NCI-H2081 treated with DMSO at 0.1 percent for 48 hours (cell line): Measurements from ENCODE around the gene MEGF6.

Experiments used
- DNase-seq: peaks from one replicate; lab custom pipeline; 2025; lab: John Stamatoyannopoulos, UW

The MEGF6 gene

DNA sequence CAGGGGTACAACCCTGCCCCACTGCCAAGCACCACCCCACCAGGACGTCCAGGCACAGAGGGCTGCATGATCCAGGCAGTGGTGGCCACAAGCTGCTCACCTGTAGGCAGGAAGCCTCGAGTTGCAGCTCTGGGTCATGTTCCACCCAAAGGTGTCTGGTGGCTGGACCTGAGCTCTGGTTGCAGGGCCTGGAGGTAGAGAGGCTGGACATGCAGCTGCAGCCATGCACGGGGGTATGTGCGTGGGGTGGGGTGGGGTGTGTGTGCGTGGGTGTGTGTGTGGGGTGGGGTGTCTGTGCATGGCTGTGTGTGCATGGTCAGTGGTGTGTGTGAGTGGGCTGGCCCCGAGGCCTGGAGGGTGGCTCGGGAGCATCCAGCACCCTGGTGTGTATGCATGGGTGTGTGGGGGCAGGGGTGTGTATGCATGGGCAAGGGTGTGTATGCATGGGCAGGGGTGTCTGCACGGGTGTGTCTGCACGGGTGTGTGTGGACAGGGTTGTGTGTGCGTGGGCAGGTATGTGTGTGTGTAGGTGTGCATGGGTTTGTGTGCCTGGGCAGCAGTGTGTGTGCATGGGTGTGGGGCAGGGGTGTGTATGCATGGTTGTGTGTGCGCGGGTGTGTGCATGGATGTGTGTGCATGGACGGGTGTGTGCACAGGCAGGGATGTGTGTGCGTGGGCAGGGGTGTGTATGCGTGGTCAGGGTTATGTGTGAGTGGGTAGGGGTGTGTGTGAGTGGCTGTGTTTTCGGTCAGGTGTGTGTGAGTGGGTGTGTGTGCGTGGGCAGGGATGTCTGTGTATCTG lies 141.3 kb downstream of the MEGF6 start:
- DNase-seq = no peak

DNA sequence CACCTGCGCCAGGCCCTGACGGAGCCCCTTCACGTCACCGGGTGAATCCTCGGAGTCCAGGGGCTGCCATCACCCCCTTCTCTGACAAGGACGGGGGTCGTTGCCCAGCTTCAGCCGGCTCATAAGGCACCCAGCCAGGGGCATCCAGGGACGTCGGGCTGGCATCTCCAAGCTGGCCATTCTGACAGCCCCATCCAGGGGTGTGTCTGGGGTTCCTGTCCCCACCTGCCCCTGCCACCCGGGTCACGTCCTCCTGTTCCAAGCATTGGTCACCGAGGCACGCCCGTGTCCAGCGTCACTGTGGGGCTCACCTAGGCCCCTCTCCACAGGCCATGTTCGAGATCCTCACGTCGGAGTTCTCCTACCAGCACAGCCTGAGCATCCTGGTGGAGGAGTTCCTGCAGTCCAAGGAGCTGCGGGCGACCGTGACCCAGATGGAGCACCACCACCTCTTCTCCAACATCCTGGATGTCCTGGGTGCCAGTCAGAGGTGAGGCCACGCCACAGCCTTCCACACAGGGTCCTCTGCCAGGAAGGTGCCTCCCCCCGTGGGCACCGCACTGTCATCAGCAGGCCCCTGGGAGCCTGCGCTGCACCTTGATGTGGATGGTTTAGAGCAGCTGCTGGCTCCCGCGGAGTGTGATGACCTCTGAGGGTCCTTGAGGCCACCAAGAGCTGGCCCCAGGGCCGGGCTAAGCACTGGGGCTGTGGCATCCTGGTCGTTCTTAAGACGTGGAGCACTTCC lies 142.0 kb downstream of the MEGF6 start:
- DNase-seq = no peak

DNA sequence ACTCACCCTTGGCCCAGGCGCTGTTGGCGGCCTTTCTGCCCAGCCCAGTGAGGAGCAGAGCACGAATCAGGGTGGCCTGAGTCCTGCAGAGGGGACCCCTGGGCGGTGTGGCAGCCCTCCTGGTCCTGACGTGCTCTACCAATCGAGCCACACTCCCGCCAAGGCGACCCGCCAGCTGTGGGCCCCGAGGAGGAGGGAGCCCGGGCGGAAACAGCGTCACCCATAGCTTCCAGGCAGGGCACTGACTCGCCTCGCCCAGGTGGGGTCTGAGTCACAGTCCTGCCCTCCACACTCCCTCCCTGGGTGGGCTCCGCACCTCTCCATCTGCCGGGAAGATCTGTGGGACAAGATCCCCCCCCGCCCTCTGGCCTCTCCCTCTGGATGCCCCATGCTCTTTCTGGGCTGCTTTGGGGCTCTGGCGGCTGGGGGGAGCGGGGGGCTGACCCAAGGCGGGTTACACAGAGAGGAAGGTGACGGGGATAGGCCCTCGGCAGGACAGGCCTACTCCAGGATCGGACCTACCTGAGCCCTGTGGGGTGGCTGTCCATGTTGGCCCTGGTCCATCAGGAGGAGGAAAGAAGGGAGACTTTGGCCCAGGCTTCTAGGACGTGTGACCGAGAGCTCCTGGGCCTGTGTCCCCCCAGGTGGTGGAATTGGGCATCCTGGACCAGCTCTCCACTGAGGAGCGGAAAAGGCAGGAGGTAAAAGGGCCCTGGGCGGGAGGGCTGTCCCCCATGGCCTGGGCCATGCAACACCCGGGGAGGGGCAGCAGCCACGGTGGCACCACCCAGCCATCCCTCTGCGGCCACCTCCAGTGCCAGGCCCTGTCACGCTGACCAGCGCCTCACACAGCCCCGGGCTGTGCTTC lies 142.8 kb downstream of the MEGF6 start:
- no peak for DNase-seq

DNA sequence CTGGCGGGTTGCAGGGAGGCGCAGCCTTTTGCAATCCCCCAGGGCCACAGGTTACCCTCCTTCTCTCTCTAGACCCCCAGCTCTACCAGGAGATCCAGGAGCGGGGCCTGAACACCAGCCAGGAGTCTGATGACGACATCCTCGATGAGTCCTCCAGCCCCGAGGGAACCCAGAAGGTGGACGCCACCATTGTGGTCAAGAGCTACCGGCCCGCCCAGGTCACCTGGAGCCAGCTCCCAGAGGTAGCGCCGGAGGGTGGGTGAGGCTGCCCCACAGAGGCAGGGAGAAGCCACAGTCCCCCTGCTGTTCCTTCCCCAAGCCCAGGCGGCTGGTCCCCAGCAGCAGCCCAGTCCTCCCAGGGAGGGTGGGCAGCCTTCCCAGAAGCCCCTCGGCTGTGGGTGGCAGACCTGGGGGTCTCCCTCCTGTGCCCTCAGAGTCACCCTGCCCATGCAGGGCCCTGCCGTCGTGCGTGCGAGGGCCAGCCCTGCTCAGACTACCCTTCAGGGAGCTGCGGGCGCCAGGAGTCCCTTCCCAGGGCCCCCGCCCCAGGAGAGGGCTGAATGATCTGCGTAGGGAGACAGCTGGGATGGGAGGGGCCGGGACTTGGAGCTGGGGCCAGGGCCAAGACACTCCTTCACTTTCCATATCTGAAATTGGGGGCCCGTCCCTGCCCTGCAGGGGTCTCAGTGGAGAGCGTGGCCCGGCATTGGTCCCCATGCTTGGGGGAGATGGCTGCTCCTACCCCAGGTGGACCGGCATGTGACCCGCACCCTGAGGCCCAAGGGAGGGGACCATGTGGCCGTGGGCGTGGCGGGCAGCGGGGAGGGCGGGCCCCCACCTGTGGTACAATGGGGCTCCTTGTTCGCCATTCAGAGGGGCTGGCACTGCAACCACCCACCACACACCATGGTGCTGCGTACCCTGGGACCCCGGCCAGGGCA lies 143.9 kb downstream of the MEGF6 start:
- no peak for DNase-seq

DNA sequence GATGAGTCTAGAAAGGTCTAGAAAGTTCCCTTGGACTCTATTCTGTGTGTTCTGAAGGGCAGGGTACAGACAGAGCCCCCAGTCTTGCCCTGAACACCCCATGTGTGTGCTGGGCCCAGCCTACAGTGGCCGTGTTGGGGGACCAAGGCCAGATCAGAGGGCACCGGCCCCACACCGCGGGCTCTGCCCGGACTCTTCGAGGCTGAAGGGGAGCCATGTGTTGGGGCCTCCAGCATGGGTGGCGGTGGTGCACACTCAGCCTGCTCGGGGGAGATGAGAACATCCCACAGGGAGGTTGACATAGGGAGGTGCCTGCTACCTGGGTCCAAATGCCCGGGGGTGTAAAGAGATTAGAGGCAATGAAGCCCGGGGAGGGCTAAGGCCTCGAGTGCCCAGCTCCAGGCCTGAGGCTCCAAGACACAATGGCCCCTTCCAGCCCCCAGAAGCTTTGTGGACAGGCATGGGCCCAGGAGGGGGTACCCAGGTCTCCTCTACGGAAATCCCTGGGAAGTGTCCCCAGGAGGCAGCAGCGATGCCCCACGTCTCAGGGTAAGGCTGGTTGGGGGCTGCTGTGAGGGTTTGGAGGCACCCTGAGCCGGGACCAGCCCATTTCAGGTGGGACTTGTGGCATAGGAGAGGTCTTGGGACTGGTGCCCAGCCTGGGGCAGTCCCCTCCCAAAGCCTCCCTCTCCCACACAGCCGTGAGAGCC lies 144.8 kb downstream of the MEGF6 start:
- DNase-seq = no peak

DNA sequence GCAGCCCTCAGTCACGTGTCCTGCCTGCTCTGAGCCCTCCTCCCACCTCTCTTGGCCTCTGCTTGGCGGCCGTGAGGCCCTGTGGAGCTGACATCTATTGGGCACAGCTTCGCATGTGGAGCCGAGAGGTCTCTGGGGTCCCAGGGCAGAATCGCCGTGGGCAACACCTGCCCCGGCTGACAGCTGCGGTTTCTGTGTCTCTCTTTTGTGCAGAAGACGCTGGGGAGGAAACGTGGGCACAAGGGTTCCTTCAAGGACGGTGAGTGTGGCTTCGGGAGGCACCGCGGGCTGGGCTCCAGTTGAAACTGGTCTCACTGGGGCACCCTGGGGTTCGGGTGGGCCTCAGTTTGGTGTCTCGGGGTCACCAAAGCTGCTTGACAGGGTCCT lies 145.4 kb downstream of the MEGF6 start:
- DNase-seq = no peak

DNA sequence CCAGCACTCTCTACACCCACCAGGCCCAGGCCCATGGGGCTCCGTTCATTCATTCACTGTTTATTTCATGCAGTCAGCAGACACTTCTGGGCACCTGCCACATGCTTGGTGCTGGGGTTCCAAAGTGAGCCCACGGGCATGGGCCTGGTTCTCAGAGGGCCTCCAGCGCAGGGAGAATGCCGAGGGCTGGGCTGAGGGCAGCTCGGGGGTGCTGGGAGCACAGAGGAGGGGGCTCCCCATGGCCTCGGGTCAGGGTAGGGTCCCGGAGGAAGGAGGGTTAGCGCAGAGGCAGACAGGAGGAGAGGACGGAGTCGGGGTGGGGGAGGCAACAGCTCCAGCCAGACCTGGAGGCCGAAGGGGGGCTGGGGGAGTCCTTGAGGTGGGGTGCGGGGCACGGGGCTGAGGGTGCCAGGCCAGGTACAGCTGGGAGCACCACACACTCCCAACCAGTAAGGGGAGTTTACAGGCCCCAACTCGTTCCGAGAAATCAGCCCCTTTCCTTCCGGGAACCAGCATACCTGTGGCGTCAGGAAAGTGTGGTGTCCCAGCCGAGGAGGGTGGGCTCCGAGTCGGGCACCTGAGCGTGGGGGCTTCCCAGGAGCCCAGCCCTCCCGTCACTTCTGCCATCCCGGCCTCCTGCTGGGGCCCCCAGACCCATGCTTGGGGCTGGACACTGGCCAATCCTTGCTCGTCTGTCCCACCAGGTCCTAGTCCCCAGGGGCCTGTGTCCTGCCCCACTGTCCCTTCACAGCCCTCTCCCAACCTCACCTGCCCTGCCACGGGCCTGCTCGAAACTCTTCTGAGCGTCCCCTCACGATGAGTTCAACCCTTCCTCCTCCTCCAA lies 146.0 kb downstream of the MEGF6 start:
- no peak for DNase-seq

DNA sequence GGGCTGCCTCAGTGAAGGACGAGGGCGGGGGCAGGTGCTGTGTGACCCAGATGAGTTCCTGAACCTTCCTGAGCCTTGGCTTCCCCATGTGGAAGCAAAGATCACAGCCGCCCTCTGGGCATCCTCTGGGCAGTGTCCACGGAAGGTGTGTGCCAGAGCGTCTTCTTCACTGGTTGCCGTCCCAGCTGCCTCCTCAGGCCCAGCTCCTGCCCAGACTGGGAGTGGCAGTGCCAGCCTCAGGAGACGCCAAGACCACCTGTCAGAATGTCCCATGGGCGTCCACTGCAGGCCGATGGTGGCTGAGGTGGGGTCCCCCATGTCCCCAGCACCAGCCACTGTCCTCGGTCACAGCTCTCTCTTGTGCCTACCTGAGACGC lies 146.7 kb downstream of the MEGF6 start:
- DNase-seq = no peak

DNA sequence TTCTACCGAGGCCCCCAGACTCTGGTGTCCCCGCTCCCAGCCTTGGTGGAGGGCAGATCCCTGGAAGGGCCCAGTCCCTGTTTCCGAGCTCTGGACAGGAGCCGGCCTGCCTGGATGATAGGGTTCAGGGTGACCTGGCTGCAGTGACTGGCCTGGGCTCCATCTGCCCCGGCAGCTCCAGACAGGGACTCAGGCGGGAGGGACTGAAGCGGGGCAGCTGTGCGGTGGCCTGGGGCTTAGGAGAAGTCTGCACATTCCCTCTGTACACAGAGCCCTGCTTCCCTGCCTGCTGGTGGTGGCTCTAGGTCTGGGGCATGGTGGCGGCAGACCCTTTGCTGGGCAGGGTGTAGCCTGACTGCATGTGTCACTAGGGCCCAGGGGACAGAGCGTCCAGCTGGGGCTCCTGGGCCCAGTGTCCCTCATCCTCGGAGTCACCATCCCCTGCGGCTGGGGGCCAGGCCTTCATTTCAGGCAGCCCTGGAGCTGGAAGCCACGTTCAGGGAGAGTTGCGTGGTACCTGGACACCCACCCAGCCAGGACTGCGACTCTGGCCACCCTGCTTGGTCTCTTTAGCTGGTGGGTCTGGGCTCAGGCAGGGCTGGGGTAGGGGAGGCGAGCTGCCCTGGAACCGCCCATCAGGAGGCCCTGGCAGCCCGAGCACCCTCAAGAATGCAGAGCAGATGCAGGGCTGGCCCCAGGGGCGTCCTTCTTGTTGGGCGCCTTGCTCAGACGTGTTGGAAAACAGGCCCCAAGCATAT lies 147.2 kb downstream of the MEGF6 start:
- no peak for DNase-seq

DNA sequence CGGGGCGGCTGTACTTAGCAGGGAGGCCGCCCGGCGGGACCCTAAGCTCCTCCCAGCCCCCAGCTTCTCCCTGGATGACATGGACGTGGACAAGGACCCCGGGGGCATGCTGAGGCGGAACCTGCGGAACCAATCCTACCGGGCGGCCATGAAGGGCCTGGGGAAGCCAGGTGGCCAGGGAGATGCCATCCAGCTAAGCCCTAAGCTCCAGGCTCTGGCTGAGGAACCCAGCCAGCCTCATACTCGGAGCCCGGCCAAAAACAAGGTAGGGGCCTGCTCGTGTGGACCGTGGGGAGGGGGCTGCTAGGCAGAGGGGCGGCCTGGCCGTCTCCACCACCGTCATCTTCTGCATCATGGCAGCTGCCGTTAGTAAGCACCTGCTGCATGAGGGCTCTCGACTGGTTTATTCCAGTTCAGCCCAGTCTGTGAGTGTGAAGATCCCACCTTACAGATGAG lies 147.9 kb downstream of the MEGF6 start:
- no peak for DNase-seq

DNA sequence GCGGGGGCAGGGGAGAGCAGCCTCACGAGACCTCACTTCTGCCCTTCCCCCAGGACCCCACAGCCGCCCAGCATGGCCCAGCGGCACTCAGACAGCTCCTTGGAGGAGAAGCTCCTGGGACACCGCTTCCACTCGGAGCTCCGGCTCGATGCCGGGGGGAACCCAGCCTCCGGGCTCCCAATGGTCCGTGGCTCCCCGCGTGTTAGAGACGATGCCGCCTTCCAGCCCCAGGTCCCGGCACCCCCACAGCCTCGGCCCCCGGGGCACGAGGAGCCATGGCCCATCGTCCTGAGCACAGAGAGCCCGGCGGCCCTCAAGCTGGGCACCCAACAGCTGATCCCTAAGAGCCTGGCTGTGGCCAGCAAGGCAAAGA lies 148.3 kb downstream of the MEGF6 start:
- no peak for DNase-seq

DNA sequence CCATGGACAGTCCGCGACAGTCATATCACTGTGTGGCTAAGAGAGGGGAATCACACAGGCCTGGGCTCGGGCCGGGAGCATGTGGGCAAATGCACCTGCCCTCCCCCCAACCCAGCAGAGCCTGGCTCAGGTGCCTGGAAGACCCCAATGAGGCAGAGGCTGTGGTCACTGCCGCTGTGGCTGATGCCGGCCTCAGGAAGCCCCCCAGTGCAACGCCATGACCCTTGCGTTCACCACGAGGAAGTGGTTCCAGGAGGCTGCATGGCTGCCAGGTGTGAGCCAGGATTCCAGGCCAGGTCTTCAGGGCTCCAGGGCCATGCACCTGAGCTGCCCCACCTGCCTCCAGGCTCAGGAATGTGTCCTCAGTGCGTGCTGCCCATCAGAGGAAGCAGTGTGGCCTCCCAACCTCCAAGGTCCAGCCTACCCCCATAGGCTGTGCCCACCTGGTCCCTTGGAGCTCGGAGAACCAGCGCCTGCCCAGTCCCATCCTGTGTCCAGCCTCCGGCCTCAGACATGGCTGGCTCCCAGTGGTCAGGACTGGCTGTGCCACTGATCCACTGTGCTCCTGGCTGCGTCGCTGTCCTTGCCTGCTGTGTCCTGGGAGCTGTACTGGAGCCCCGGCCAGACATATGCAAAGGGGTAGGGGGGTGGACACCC lies 148.8 kb downstream of the MEGF6 start:
- no peak for DNase-seq

DNA sequence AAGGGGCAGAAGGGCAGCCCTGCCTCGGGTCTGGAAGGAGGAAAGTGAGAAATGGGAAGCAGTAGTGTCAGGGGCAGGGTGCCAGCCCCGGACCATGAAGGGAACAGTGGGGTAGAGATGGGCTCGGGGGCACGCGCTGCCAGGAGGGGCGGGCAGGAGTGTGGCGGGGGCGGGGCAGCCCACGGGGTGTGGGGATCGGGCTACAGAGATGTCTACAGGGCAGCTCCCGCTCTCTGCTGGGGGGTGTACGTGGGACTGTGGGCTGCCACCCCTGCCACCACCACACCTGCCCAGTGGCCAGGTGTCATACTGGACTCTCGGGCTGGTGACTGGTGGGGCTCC lies 149.4 kb downstream of the MEGF6 start:
- DNase-seq = no peak

DNA sequence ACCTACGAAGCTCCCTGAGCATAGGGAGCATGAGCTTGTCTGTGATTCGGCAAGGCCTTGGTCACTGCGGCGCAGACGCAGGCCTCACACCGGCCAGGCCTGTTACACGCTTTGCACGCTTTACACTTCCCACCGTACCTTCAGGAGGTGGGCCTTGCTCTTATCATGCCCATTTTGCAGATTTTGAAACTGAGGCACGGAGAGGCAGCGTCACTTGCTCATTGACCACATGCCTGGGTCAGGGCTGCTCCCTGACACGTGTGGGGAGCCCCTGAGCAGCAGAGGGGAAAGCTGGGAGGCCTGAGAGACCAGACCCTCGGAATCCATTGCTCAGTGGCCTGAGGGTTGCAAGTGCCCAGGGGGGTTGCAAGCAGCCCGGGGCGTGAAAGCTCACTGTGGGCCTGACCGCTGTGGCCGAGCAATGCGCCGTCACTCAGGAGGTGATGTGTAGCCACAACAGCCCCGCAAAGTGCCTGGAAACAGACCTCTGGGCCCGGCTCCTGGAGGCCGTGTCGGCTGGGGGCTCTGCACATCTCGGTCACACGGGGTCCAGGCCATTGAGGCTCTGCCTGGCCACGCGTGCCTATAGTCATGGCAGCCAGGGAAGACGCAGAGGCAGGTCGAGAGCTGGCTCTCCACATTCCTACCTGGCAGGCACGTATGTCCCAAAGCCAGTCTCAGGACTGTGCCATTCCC lies 149.9 kb downstream of the MEGF6 start:
- DNase-seq = no peak

DNA sequence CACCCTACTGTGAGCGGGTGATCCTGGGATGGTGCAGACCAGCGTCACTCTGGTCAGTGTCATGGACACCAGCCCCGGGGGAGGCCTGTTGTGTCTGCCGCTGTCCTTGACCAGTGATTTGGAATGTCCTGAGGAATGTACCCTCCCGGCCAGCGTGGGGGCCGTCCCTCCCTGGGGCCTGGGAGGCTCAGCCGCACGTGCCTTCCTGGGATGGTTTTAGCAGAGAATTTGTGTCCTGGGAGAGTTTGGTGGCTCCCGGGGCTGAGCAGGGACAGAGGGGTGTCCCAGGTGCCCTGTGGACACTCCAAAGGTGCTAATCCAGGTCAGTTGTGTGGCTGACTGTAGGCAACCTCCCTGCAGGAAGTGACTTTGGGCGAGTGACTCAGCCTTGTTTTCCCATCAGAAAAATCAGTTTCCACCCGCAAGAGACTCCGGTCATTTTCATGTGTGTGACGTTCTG lies 150.6 kb downstream of the MEGF6 start:
- no peak for DNase-seq

DNA sequence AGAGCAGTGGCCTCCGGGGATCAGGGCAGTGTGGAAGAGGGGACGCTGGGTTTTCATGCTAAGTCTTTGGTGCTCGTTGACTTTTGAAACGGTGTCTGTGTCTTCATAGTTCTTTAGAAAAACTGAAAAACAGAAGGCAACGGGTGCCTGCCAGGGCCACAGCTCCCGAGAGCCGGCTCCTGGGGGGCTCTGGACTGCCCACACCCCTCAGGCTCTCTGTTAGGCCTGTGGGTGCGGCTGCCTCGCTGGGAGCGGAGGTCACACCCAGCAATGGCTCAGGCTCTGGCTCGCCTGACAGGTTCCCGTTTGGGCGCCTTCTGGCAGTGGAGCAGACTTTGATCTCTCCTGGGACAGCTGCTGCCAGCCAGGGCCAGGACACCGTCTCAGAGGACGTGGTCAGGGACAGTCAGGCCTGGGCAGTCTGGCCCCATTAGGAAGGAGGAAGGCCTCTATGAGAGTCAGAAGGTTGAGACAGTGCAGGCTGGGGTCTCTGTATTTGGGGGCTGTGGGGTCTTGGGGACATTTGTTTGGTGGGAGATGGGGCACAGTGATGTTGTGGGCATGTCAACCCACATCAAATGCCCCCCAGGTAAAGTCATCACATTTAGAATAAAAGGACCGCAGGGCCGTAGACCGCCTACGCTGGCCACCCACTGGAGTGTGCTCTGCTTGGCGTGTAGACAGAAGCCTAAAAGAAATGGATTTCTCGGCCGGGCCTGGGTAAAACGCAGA lies 151.2 kb downstream of the MEGF6 start:
- no peak for DNase-seq
